GM18520 (cell line): ENCODE measurements around the gene SCNN1A.

Experiments used
- ATAC-seq: cut with Tn5 transposase; IDR thresholded peaks from one replicate; pipeline ENCODE4 v1.9.1; 2021; ENCODE audit not compliant: unreplicated experiment

Gene SCNN1A

GRCh38 chr12:6321905-6322304, 53.5 kb downstream of the SCNN1A start:
- no peak for ATAC-seq

- no peak for ATAC-seq
Observed at GRCh38 chr12:6319446-6319845, 55.9 kb downstream of the SCNN1A start.

GRCh38 chr12:6318440-6318879, 56.9 kb downstream of the SCNN1A start:
- ATAC-seq = no peak

DNA sequence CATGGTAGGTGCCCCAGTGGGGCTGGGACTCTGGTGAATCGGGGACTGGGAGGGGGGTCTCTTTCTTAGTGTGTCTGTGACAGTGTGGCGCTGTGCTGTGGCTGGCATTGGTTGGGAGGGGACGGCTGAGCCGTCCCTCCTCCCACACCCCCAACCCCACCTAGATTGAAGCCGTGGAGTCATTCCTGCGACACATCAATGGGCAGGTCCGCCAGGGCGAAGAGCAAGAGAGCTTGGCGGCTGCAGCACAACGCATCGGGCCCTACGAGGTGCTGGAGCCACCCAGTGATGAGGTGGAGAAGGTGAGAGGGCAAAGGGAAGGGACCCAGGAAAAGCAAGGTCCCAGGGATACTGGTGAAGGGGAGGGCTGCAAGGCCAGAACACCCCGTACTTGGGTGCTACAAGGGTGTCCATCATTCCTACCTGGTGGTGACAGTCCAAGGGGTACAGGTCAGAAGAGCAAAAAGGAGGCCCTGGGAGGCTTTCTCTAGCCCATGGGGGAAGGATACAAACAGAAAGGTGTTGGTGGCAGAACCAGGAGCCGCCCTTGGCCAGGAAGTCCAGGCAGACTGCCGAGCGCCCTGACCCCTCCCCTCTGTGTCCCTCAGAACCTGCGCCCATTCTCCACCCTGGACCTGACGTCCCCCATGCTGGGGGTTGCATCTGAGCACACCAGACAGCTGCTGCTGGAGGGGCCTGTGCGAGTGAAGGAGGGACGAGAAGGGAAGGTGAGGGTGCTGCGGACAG, 57.5 kb downstream of the SCNN1A start:
- ATAC-seq = no peak

- ATAC-seq = no peak
Observed at GRCh38 chr12:6316921-6317692, 58.3 kb downstream of the SCNN1A start.

DNA sequence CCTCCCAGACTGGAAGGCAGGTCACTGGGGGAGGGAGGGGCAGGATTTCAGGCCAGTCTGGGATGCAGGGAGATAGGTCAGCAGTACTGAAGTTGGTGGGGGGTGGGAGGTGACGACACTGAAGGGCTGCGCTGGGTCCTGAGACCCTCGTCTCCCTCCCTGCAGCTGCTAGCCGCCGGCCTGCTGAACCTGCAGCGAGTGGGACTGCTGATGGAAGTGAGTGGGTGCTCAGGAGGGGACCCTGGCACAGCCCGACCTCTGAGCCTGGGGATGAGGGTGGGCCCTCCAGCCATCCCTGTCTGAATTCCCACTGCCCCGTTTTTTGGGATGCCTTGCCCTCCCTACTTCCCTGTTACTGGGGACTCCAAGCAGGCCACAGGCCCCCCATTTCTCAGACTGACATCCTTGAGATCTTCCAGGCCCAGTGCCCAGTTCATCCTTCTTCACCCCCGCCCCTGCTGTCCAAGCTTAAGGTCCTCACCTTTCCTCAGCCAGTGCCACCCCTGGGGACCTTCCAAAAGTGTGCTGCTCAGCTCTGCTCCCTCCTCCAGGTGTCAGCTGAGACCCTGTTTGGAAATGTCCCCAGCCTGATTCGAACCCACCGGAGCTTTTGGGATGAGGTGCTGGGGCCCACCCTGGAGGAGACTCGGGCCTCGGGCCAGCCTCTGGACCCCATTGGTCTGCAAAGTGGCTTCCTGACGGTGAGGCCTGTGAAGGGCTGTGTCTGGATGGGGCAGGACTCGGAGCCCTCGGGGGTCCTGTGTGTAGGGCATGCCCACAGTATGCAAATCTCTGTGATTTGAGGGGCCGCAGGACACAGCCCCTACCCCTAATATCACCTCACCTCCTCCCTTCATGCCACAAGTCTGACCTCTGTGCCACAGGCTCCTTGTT, 59.4 kb downstream of the SCNN1A start:
- ATAC-seq = no peak

DNA sequence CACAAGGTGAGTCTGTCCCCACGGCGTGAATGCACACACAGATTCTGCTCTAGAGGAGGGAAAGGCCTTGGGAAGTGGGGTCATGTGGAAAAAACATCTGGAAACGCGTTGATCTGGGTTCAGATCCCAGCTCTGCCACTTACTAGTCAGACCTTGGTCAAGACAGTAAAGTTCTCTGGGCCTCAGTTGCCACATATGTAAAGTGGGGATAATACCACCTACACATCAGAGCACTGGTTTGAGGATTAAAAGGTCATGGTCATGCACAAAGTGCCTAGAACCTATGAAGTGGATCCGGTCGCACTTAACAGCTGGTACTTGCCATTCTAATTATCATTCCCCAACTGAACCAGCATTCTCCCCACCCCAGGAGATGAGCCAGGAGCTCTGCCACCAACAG, 60.2 kb downstream of the SCNN1A start:
- no peak for ATAC-seq

- no peak for ATAC-seq
Observed at GRCh38 chr12:6314776-6315175, 60.6 kb downstream of the SCNN1A start.

DNA sequence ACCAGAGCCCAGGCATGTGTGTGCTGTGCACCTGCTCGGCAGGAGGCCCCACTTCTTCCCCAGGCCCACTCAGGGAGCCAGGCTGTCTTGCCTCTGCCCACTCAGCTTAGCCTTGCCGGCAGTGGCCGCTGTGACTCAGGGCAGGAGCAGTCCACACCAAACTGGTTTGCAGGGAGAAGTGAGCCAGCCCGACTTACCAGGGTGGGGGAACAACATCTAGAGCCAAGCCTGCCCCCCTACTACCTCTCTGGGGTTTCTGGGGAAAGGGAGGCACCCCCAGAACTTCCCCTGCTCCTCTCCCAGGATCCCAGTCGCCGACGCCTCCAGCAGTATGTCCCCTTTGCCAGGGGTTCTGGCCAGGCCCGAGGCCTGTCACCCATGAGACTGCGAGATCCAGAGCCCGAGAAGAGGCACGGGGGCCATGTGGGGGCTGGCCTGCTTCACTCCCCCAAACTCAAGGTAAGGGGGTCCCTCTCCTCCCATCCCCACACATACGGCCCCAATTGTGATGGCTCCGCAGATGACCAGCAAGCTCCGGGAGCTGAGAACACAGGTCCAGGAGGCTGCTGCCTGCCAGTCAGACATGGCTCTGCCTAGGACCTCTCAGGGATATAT, 61.9 kb downstream of the SCNN1A start:
- ATAC-seq = no peak

DNA sequence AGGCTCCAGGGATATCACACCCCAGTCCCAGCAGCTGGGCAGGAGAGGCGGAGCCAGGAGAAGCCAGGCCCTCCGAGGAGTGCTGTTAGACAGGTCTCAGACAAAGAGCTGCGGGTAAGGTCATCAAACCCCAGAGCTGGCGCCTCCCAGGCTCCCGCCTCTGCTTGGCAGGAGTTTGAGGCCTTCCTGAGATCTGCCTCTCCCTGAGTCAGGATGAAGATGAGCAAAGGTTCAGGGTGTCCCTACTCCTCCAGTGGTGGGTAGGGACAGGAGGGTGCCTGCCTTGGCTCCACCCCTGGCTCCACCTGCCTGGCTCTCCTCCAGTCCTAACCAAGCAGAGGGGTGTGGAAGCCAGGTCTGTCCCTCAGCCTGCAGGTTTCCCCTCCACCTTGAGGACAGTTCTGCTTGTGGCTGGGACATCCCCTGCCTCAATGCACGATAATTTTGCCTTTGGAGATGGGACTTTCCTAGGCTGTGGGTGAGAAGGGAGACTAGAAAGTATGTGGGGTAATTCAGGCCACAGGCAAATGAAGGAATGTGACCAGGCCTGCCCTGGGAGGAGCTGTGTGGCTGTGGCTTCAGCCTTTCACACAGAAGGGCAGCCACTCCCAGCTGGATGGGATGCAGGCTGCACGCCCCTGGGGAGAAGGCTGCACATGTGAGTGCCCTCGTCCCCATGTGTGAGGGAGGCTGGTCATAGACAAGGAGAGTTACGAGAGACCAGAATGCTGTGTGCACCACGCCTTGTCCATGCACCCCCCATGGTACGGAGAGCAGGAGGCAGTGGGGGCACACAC, 62.6 kb downstream of the SCNN1A start:
- ATAC-seq = peak; percentile 62

- no peak for ATAC-seq
Observed at GRCh38 chr12:6311822-6312528, 63.4 kb downstream of the SCNN1A start.

- no peak for ATAC-seq
Observed at GRCh38 chr12:6310771-6311610, 64.4 kb downstream of the SCNN1A start.

DNA sequence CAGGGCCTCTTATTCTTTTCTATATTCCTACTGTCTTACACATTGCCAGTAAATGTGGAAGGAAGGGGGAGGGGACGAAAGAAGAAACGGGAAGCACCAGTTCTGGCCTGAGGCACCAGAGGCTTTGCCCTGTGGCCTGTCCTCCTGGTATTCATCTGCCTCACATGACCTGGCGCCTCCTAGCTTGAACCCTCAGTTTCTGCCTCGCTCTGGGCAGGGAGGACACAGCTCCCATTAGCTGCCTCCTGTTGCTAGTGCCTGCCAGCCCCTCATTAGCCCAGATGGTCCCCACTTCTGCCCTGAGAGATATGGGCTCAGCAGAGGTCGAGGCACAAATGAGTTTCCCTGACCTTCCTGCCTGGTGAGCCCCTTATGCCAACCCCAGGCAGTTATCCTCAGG, 67.8 kb downstream of the SCNN1A start:
- no peak for ATAC-seq

- no peak for ATAC-seq
Observed at GRCh38 chr12:6306599-6307220, 68.7 kb downstream of the SCNN1A start.

- no peak for ATAC-seq
Observed at GRCh38 chr12:6306151-6306550, 69.2 kb downstream of the SCNN1A start.

- no peak for ATAC-seq
Observed at GRCh38 chr12:6303071-6303470, 72.3 kb downstream of the SCNN1A start.

- ATAC-seq = no peak
Observed at GRCh38 chr12:6302621-6303020, 72.7 kb downstream of the SCNN1A start.

- ATAC-seq = no peak
Observed at GRCh38 chr12:6301721-6302120, 73.6 kb downstream of the SCNN1A start.
